ENCODE results near the gene DTYMK. TPM values are rescaled to one million over a fixed set of nuclear protein-coding genes. Genes with fewer than 3 reads are reported as not detected.

DTYMK gene
- total RNA-seq, 4 donors from 2014 or later: 14.2 to 23.9 (median 19.2) TPM

GRCh38 chr2:241675885-241676284 lies 10.7 kb downstream of the DTYMK start:
- Histone ChIP-seq H3K4me3 (no peak overlapping the region), H3K9me3 (no peaks in the 10 kb centered on the region), H3K27ac (no peak overlapping the region), H3K4me1 (no peaks in the 10 kb centered on the region), H3K36me3 (peaks cover 0 to 54% (median 0%) of the 10 kb centered on the region in 3 donors), H3K27me3 (no peaks in the 10 kb centered on the region)
- DNase-seq: no peak
- TF ChIP-seq POLR2A (IDR thresholded peaks at IDR 0.05): no peak
- no peak for TF ChIP-seq CTCF (IDR thresholded peaks at IDR 0.05)

GRCh38 chr2:241673797-241674725 lies 12.6 kb downstream of the DTYMK start:
- Histone ChIP-seq H3K36me3 (peaks cover 0 to 72% (median 0%) of the 10 kb centered on the region in 3 donors), H3K27ac (no peak overlapping the region), H3K4me3 (no peak overlapping the region), H3K4me1 (no peaks in the 10 kb centered on the region), H3K9me3 (no peaks in the 10 kb centered on the region), H3K27me3 (no peaks in the 10 kb centered on the region)
- DNase-seq: no peak
- no peak for TF ChIP-seq CTCF (IDR thresholded peaks at IDR 0.05)
- TF ChIP-seq POLR2A (IDR thresholded peaks at IDR 0.05): no peak

DNA sequence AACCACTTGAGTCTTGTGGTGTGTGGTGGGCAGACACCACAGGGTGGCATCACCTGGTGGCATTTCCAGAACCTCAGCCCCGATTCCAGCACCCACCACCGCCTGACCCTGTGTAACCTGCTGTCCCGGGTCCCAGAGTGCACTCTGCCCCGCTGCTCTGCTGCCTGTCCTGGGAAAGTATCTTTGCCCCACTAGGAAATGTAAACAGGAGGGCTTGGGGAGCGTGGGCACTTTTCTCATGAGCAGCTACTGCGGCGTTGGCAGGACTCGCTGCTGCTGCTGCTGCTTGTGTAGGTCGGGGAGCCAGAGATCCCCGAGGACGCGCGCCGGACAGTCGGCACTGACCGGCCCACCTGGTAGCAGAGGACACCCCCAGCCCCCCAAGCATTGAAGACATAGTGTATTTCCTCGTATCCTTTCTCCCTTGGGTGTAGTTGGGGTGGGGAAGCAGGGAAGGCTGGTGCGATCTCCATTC lies 13.4 kb downstream of the DTYMK start:
- Histone ChIP-seq H3K4me3 (no peak overlapping the region), H3K27ac (no peak overlapping the region), H3K27me3 (no peaks in the 10 kb centered on the region), H3K4me1 (no peaks in the 10 kb centered on the region), H3K36me3 (peaks cover 0 to 76% (median 0%) of the 10 kb centered on the region in 3 donors), H3K9me3 (no peaks in the 10 kb centered on the region)
- no peak for TF ChIP-seq CTCF (IDR thresholded peaks at IDR 0.05)
- no peak for TF ChIP-seq POLR2A (IDR thresholded peaks at IDR 0.05)
- DNase-seq: no peak

- no peak for DNase-seq
- Histone ChIP-seq H3K27me3 (no peaks in the 10 kb centered on the region), H3K4me3 (no peak overlapping the region), H3K36me3 (peaks cover 0 to 76% (median 0%) of the 10 kb centered on the region in 3 donors), H3K9me3 (no peaks in the 10 kb centered on the region), H3K4me1 (no peaks in the 10 kb centered on the region), H3K27ac (no peak overlapping the region)
- TF ChIP-seq CTCF (IDR thresholded peaks at IDR 0.05): no peak
- no peak for TF ChIP-seq POLR2A (IDR thresholded peaks at IDR 0.05)
Measured at GRCh38 chr2:241672243-241673188, 14.1 kb downstream of the DTYMK start.

DNA sequence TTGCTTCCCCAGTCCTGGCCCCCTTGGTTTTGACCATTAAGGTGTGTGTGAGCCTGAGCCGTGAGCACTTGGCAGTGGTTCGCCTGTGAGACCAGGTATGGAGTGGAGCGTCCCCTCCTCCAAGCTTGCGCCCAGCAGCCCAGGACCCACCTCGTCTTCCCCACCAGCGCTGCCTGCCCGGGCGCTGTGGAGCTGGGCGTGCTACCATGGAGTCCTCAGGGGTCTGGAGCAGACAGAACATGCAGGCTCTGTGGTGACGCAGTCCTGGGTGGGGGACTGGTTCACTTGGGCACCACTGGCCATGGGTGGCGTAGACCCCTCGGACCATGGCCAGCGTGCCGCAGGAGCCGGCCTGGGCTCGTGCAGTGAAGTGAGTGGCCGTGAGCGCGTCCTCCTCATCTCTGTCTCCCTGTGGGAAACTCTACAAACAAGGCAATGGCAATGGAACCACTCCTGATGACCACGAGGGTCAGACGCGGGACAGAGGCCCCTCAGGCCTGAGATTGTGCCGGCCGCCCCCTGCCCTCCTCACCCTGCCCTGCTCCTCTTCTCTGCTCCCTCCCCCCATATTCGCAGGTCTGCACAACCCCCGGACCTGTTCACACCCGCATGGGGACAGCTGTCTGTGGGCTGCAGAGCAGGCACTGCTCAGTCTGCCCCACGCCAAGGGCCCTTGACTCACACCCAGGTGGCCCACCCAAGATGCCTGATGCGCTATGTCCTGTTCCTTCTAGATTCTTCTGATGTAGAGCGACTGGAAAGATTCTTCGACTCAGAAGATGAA lies 15.0 kb downstream of the DTYMK start:
- DNase-seq: no peak
- no peaks in the 10 kb centered on the region for H3K9me3 ChIP-seq
- H3K4me3 ChIP-seq: no peak overlapping the region
- H3K27me3 ChIP-seq: no peaks in the 10 kb centered on the region
- no peaks in the 10 kb centered on the region for H3K4me1 ChIP-seq
- no peak for TF ChIP-seq CTCF (IDR thresholded peaks at IDR 0.05)
- TF ChIP-seq POLR2A (IDR thresholded peaks at IDR 0.05): no peak
- H3K27ac ChIP-seq: no peak overlapping the region
- peaks cover 0 to 76% (median 0%) of the 10 kb centered on the region in 3 donors for H3K36me3 ChIP-seq
